PC-3 (cell line): Measurements from ENCODE around the gene CARD11.

ENCODE experiments used
- EZH2phosphoT487 ChIP-seq: fragments of 300-600 bp; sonication (generic); IDR thresholded peaks from 2 replicates; pipeline ENCODE4 v1.6.1; 2018; ENCODE audit warnings: mild to moderate bottlenecking, antibody characterized with exemption, low read length, borderline replicate concordance
- TF ChIP-seq, protein P1 (sequence below): fragments of 300-600 bp; sonication (generic); conservative IDR thresholded peaks from 2 replicates; pipeline ENCODE4 v1.5.1; 2017; ENCODE audit warnings: antibody characterized with exemption, low read depth, mild to moderate bottlenecking, low read length

DNA sequence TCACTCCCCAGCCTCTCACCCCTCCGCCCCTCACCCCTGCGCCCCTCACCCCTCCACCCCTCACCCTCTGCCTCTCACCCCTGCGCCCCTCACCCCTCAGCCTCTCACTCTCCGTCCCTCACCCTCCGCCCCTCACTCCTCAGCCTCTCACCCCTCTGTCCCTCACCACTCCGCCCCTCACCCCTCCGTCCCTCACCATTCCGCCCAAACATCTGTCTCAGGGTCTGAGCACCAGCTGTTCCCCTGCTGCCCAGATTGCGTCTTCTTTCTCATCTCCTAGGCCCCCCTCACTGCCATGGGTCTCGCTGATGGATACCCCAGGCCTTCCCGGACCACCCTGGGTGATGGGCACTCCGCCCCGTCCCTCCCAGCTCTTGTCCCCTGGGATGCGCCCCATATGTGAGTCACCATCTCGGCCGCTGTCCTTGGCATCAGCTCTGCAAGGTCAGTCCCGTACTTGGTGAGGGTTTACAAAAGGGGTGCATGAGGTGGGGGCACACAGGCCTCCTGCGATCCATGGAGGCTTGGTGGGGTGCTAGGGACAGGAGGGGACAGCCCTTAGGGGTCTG, 134.1 kb downstream of the CARD11 start:
- TF ChIP-seq, protein P1, sequence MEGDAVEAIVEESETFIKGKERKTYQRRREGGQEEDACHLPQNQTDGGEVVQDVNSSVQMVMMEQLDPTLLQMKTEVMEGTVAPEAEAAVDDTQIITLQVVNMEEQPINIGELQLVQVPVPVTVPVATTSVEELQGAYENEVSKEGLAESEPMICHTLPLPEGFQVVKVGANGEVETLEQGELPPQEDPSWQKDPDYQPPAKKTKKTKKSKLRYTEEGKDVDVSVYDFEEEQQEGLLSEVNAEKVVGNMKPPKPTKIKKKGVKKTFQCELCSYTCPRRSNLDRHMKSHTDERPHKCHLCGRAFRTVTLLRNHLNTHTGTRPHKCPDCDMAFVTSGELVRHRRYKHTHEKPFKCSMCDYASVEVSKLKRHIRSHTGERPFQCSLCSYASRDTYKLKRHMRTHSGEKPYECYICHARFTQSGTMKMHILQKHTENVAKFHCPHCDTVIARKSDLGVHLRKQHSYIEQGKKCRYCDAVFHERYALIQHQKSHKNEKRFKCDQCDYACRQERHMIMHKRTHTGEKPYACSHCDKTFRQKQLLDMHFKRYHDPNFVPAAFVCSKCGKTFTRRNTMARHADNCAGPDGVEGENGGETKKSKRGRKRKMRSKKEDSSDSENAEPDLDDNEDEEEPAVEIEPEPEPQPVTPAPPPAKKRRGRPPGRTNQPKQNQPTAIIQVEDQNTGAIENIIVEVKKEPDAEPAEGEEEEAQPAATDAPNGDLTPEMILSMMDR = no peak
- no peak for TF ChIP-seq EZH2phosphoT487
